ENCODE data around the gene RASSF5. TPM values are rescaled to one million over a fixed set of nuclear protein-coding genes. Genes with fewer than 3 reads are reported as not detected.

RASSF5 gene
- polyA plus RNA-seq, 1 of the 3 experiments (the other 2 are of a cell fraction): 2.2 TPM

DNA sequence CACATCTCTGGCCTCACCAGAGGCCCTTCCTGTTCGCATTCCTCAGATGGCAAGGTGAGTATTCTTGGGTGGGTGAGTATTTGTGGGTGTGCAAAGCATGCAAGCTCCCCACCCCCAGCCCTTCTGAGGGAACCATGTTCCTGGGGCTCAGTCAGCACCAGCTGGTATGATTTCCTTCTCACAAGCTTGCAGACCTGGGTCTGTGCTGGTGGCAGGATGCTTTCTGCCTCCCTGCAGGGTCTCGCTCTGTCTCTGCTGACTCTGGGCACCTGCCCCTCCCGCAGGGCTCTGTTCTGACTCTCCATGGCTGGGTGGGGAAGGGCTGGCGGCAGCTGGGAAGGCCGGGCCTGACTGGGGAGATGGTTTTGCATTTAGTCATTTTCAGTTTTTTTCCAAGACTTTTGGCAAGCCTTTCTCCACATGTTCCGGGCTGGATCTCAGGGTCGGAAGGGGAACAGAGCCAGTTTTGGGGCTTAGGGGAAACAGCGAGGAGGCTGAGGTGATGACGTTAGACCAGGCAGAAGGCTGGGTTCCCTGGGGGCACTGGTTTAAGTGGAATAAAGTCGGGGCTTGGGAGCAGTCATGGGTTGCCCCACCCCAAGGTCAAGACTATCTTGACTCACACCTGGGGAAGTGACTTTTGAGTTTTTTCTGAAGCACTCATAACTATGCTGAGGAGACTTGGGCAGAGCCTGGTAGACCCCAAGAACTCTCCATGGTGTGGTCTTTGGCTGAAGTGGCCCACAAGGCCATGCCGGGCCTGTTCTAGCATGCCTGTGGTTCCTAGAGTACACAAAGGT is 6.2 kb downstream of the RASSF5 start (continued):
- TF ChIP-seq ELF1 (IDR thresholded peaks at IDR 0.05) (no peak), RFX5 (IDR thresholded peaks at IDR 0.05; ENCODE audit: low read length) (no peak), EP300 (IDR thresholded peaks at IDR 0.05; ENCODE audit: borderline replicate concordance in 1 of 2, low read depth in 1 of 2, low read length in 1 of 2) (peak in 1 of 2 experiments; percentile 52; a peak in 1 of 4 replicates), NFIC (IDR thresholded peaks at IDR 0.05; ENCODE audit: borderline replicate concordance) (peak; percentile 87), RAD21 (IDR thresholded peaks at IDR 0.05; ENCODE audit: low read length) (no peak), CHD2 (IDR thresholded peaks at IDR 0.05; ENCODE audit: low read length, partially characterized antibody) (no peak), GABPA (IDR thresholded peaks at IDR 0.05; ENCODE audit: low read depth) (no peak)
- TF ChIP-seq, protein P1, sequence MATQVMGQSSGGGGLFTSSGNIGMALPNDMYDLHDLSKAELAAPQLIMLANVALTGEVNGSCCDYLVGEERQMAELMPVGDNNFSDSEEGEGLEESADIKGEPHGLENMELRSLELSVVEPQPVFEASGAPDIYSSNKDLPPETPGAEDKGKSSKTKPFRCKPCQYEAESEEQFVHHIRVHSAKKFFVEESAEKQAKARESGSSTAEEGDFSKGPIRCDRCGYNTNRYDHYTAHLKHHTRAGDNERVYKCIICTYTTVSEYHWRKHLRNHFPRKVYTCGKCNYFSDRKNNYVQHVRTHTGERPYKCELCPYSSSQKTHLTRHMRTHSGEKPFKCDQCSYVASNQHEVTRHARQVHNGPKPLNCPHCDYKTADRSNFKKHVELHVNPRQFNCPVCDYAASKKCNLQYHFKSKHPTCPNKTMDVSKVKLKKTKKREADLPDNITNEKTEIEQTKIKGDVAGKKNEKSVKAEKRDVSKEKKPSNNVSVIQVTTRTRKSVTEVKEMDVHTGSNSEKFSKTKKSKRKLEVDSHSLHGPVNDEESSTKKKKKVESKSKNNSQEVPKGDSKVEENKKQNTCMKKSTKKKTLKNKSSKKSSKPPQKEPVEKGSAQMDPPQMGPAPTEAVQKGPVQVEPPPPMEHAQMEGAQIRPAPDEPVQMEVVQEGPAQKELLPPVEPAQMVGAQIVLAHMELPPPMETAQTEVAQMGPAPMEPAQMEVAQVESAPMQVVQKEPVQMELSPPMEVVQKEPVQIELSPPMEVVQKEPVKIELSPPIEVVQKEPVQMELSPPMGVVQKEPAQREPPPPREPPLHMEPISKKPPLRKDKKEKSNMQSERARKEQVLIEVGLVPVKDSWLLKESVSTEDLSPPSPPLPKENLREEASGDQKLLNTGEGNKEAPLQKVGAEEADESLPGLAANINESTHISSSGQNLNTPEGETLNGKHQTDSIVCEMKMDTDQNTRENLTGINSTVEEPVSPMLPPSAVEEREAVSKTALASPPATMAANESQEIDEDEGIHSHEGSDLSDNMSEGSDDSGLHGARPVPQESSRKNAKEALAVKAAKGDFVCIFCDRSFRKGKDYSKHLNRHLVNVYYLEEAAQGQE (IDR thresholded peaks at IDR 0.05; ENCODE audit: low read depth, low read length): peak; percentile 33; the same call in 1 of the 2 replicates

DNA sequence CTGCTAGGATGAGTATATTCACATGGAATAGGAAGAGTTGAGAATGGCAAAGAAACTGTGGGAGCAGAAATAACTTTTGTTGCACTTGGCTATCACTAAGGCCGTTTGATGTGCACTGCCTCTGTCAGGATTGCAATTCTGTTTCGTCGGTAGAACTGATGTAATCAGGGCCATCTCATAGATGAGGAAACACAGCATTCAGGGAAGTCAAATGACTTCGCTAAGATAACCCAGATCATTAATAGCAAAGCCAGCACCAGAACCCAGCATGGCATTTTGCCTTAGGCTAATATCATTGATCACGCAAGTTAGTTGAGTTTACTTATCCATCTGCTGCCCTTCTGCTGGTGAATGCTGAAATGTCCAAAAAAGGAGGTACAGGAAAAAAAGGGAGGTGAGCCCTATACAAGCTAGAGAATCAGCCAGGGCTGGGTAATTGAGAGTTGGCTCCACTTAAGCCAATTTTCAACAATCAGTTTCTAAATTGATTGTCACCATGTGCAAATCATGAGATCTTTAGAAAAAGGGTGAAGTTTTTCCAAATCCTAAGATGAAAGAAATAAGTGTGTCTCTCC is 7.6 kb downstream of the RASSF5 start:
- 76% methylated on average over 5 of the region's 5 CpGs for WGBS (ENCODE audit: low lambda C conversion rate)
- Histone ChIP-seq H3K4me2 (no peak overlapping the region), H4K20me1 (ENCODE audit: insufficient read depth) (no peaks in the 10 kb centered on the region), H3K27ac (ENCODE audit: low read depth in 2 of 2, low read length in 1 of 2) (no peak overlapping the region), H2AFZ (ENCODE audit: low read depth) (no peak overlapping the region), H3K9me2 (no peaks in the 10 kb centered on the region), H3K4me1 (ENCODE audit: control insufficient read depth in 1 of 2, insufficient read depth in 2 of 2, low read depth in 1 of 2, low read length in 1 of 2) (peaks cover 9 to 15% of the 10 kb centered on the region in 2 experiments; a peak in 2 of 4 replicates), H3K9ac (no peak overlapping the region), H3K27me3 (ENCODE audit: insufficient read depth) (no peaks in the 10 kb centered on the region), H3K36me3 (replicated peaks in 1 of 2; ENCODE audit: control insufficient read depth in 1 of 2, insufficient read depth in 2 of 2, low read length in 1 of 2) (no peaks in the 10 kb centered on the region), H3K9me3 (no peaks in the 10 kb centered on the region), H3K79me2 (ENCODE audit: insufficient read depth) (no peaks in the 10 kb centered on the region), H3F3A (replicated peaks; ENCODE audit: insufficient read depth) (no peaks in the 10 kb centered on the region), H3K4me3 (ENCODE audit: low read depth in 2 of 2, low read length in 1 of 2) (no peak overlapping the region)
- ChIA-PET POLR2A (no interaction called here), CTCF (interaction anchor here (0.9 to 1.3 kb wide), 3 partner anchors 24 to 35 kb away, joined by 3 to 6 read pairs (median 4); no protein-coding TSS in a partner anchor)
- peak; percentile 41 for DNase-seq
- TF ChIP-seq MXI1 (IDR thresholded peaks at IDR 0.05; ENCODE audit: low read depth, low read length) (no peak), SIN3A (IDR thresholded peaks at IDR 0.05; ENCODE audit: borderline replicate concordance, low read depth, low read length) (no peak), RAD21 (IDR thresholded peaks at IDR 0.05; ENCODE audit: low read length) (no peak), RXRA (IDR thresholded peaks at IDR 0.05; ENCODE audit: borderline replicate concordance, low read depth) (no peak), NRF1 (IDR thresholded peaks at IDR 0.05; ENCODE audit: low read depth, low read length) (no peak), GATA2 (CRISPR knock-in tag; IDR thresholded peaks at IDR 0.05) (no peak), GABPA (IDR thresholded peaks at IDR 0.05; ENCODE audit: low read depth) (no peak), SMC3 (IDR thresholded peaks at IDR 0.05; ENCODE audit: low read depth, low read length) (no peak), MEF2A (IDR thresholded peaks at IDR 0.05; ENCODE audit: borderline replicate concordance, low read depth) (no peak), JUND (IDR thresholded peaks at IDR 0.05) (no peak), NFIC (IDR thresholded peaks at IDR 0.05; ENCODE audit: borderline replicate concordance) (no peak)
- TF ChIP-seq, protein P1 (IDR thresholded peaks at IDR 0.05; ENCODE audit: low read depth, low read length): no peak
- TF ChIP-seq, protein P2, sequence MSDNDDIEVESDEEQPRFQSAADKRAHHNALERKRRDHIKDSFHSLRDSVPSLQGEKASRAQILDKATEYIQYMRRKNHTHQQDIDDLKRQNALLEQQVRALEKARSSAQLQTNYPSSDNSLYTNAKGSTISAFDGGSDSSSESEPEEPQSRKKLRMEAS (IDR thresholded peaks at IDR 0.05; ENCODE audit: low read depth): no peak
